Measurements from ENCODE around the gene CRB3. TPM values are rescaled to one million over a fixed set of nuclear protein-coding genes. Genes with fewer than 3 reads are reported as not detected.

CRB3 gene
- total RNA-seq, 2 donors from 2014 or later = 46.4 to 50.9 TPM

- Histone ChIP-seq H3K4me3 (ENCODE audit: low read length) (no peak overlapping the region), H3K9me3 (ENCODE audit: control insufficient read depth, low read length) (no peaks in the 10 kb centered on the region), H3K36me3 (ENCODE audit: control insufficient read depth, insufficient read depth, low read length) (no peaks in the 10 kb centered on the region), H3K27ac (ENCODE audit: low read depth, low read length) (no peak overlapping the region), H3K27me3 (ENCODE audit: control insufficient read depth, insufficient read depth, low read length, poor library complexity, severe bottlenecking) (no peaks in the 10 kb centered on the region), H3K9ac (ENCODE audit: extremely low read depth, low read length, poor library complexity, severe bottlenecking) (no peak overlapping the region), H3K4me1 (ENCODE audit: control insufficient read depth, insufficient read depth, low read length) (no peaks in the 10 kb centered on the region)
- no peak for TF ChIP-seq CTCF (conservative IDR thresholded peaks at IDR 0.05)
- 87 to 97% methylated on average over 9 to 13 of the region's 13 CpGs for WGBS, 2 experiments (ENCODE audit: insufficient coverage in 1 of 2, insufficient read length in 1 of 2)
- Mint-ChIP-seq H3K36me3 (ENCODE audit: low read depth) (peaks cover 25% of the 10 kb centered on the region), H3K27ac (no peak overlapping the region), H3K4me1 (no peaks in the 10 kb centered on the region), H3K9me3 (peaks cover 5% of the 10 kb centered on the region), H3K4me3 (no peak overlapping the region), H3K27me3 (ENCODE audit: insufficient read depth) (no peaks in the 10 kb centered on the region)
- DNase-seq = no peak
Measured at GRCh38 chr19:6443986-6444385, 20.1 kb upstream of the CRB3 start.

- Histone ChIP-seq H3K27ac (ENCODE audit: low read depth, low read length) (no peak overlapping the region), H3K4me3 (ENCODE audit: low read length) (no peak overlapping the region), H3K9me3 (ENCODE audit: control insufficient read depth, low read length) (no peaks in the 10 kb centered on the region), H3K4me1 (ENCODE audit: control insufficient read depth, insufficient read depth, low read length) (no peaks in the 10 kb centered on the region), H3K27me3 (ENCODE audit: control insufficient read depth, insufficient read depth, low read length, poor library complexity, severe bottlenecking) (no peaks in the 10 kb centered on the region), H3K36me3 (ENCODE audit: control insufficient read depth, insufficient read depth, low read length) (peaks cover 5% of the 10 kb centered on the region), H3K9ac (ENCODE audit: extremely low read depth, low read length, poor library complexity, severe bottlenecking) (no peak overlapping the region)
- no peaks in the 10 kb centered on the region for H3K27me3 Mint-ChIP-seq (ENCODE audit: insufficient read depth)
- H3K27ac Mint-ChIP-seq = no peak overlapping the region
- no peak for DNase-seq
- H3K36me3 Mint-ChIP-seq (ENCODE audit: low read depth) = peaks cover 33% of the 10 kb centered on the region
- H3K4me3 Mint-ChIP-seq = no peak overlapping the region
- H3K4me1 Mint-ChIP-seq = no peaks in the 10 kb centered on the region
- H3K9me3 Mint-ChIP-seq = peaks cover 5% of the 10 kb centered on the region
- WGBS, 2 experiments (ENCODE audit: insufficient coverage in 1 of 2, insufficient read length in 1 of 2) = 93% methylated on average over 3 of the region's 3 CpGs
- no peak for TF ChIP-seq CTCF (conservative IDR thresholded peaks at IDR 0.05)
Measured at GRCh38 chr19:6446452-6446851, 17.6 kb upstream of the CRB3 start.

- H3K9me3 ChIP-seq (ENCODE audit: control insufficient read depth, low read length) = peaks cover 4% of the 10 kb centered on the region
- H3K4me1 ChIP-seq (ENCODE audit: control insufficient read depth, insufficient read depth, low read length) = no peaks in the 10 kb centered on the region
- H3K27ac ChIP-seq (ENCODE audit: low read depth, low read length) = no peak overlapping the region
- H3K36me3 ChIP-seq (ENCODE audit: control insufficient read depth, insufficient read depth, low read length) = peaks cover 12% of the 10 kb centered on the region
- Mint-ChIP-seq H3K4me3 (no peak overlapping the region), H3K36me3 (ENCODE audit: low read depth) (peaks cover 44% of the 10 kb centered on the region), H3K27ac (no peak overlapping the region), H3K4me1 (no peaks in the 10 kb centered on the region), H3K9me3 (peaks cover 8% of the 10 kb centered on the region), H3K27me3 (ENCODE audit: insufficient read depth) (no peaks in the 10 kb centered on the region)
- no peaks in the 10 kb centered on the region for H3K27me3 ChIP-seq (ENCODE audit: control insufficient read depth, insufficient read depth, low read length, poor library complexity, severe bottlenecking)
- TF ChIP-seq CTCF (conservative IDR thresholded peaks at IDR 0.05) = no peak
- no peak overlapping the region for H3K9ac ChIP-seq (ENCODE audit: extremely low read depth, low read length, poor library complexity, severe bottlenecking)
- no peak for DNase-seq
- H3K4me3 ChIP-seq (ENCODE audit: low read length) = no peak overlapping the region
- 86 to 96% methylated on average over 2 to 3 of the region's 3 CpGs for WGBS, 2 experiments (ENCODE audit: insufficient coverage in 1 of 2, insufficient read length in 1 of 2)
Measured at GRCh38 chr19:6448045-6448444, 16.0 kb upstream of the CRB3 start.
